Stimulated activated CD8-positive, alpha-beta memory T cell treated with anti-CD3 and anti-CD28 coated beads, Interleukin-15, amount 100 ng/mL, for 1 hour (primary cell): ENCODE results near the gene TCF7L2.

Experiments used
- DNase-seq: peaks from one replicate; pipeline ENCODE4 v3.0.0-alpha.2; 2020; ENCODE audit warnings: low read depth

TCF7L2 gene

DNA sequence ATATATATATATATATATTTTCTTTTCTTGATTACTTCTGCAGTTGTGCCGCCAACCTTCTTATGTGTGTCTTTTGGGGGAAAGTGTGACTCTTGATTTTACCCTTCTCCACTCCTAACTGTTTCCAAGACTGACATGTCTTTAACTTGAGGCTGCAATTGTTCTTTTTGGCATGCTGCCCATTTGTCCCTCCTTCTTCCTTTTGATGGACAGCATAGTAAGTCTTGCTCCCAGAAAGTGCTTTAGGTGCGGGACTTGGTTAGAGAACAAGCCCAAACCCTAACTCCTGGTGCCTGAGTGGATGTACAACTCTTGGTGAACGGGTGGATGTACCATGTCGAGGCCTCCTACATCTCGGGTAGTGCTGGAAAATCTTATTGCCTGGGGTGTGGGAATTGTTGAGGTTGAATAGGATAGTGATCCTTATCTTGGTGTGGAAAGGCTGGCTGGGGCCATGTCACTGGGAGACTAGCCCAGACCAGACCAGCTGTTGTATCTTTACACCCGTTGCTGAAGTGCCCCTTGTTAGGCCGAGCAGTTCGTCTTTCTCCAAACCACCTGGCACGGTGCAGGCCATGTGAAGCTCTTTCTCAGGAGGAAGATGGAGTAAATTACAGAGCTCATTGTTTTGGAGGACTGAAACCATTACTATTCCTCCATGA lies 16.3 kb downstream of the TCF7L2 start:
- DNase-seq: no peak

DNA sequence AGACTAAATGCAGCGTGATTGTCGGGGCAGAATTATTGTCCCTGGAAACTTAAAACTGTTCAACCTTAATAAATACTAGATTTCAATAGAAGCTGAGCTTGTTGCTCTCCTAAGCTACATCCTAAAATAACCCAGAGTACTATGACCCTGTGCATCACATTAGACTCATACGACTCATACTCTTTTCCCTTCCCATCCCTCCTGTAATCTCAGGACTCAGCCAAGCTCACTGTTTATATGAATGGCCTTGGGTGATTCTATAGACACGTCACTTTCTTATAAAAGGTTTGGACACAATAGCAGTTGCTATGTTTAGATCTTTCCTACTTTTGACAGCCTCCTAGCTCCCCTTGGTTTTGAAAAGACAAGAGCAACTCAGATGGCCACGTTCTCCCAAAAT lies 17.2 kb downstream of the TCF7L2 start:
- no peak for DNase-seq

DNA sequence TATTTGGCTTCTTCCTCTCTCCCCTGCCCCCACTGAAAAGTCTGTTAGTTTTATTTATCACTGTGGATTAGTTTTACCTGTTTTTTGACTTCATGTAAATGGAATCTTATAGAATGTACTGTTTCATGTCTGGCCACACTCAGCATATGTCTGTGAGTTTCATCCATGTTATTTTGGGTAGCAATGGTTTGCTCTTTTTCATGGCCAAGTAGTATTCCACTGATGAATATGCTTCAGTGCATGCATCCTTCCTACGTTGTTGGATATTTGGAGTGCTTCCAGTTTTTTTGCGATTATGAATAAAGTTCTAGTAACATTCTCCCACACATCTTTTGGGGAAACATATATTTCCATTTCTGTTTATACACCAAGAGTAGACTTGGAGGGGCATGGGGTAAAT lies 19.1 kb downstream of the TCF7L2 start:
- no peak for DNase-seq

DNA sequence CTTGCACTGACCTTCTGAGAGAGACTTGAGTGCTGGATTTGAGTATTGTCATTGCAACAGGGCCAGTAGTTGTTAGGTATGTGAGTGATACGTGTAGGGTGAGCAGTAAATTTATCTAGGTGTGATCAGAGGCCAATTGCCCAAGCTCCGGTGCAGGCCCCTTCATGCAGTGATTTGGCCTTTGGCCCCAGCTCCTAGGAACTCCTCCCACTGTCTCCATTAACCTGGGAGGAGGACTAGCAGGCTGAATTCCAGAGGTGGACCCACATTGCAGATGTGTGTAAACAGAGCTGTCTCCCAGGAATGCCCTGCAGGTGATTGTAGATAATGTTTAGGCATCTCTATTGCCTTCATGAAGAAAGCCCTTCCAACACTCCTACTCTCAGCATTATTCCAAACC lies 19.5 kb downstream of the TCF7L2 start:
- no peak for DNase-seq

DNA sequence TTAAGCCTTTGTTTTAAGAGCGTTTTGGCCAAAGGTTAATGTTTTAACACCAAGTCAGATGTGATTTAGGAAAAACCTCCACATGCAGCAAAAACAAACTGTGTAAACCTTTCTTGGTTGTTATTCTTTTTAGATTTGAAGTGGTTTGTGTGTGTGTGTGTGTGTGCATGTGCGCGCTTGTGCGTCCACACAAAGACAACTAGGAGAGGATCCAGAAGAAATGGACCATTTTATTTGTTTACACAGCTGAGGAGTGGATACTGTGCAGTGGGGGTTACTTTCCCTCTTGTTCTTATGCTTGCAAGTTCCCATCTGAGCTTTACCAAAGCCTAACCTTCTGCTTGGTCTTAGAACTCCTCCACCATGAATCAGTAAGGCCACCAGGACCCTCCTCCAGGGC lies 20.0 kb downstream of the TCF7L2 start:
- no peak for DNase-seq

DNA sequence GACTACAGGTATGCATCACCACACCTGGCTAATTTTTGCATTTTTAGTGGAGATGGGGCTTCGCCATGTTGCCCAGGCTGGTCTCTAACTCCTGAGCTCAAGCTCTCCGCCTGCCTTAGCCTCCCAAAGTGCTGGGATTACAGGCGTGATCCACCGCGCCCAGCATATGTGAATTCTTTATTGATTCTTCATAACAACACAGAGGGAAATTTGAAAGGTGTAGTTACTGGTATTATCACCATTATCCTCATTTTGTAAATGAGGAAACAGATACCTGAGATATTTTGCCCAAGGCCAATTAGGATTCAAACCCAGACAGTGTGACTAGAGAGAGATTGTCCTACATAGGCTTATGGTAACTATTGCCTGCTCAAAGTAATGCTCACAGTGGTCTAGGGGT lies 22.6 kb downstream of the TCF7L2 start:
- no peak for DNase-seq

DNA sequence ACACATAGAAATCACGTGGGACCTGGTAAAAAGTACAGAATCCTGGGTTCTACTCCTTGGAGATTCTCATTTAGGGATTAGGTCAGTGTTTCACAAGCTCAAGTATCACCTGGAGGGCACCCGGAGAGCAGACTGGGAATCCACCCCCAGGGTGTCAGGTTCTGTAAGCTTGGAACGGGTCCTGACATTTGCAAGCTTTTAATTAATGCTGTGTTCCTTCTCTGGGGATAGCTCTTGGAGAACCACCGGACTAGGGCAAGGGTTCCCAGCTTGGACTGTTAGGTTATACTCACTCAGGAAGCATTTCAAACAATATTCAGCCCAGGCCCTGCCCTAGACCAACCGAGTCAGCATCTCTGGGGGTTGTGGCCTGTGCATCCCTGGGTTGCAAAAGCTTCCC lies 23.0 kb downstream of the TCF7L2 start:
- DNase-seq: no peak

DNA sequence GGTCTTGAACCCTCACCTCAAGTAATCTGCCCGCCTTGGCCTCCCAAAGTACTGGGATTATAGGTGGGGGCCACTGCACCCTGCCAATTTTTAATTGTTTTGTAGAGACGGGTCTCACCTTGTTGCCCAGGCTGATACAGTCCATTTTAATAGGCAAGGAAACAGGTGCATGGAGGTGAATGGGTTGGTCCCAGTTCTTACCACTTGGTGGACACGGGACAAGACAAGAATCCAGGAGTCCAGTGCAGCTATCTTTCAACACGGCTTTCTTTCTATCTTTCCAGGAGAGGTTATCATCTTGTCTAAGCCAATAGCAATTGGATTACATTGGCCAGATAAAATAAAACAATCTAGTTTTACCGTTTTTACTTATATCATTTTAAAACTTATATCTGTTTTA lies 23.8 kb downstream of the TCF7L2 start:
- DNase-seq: no peak

DNA sequence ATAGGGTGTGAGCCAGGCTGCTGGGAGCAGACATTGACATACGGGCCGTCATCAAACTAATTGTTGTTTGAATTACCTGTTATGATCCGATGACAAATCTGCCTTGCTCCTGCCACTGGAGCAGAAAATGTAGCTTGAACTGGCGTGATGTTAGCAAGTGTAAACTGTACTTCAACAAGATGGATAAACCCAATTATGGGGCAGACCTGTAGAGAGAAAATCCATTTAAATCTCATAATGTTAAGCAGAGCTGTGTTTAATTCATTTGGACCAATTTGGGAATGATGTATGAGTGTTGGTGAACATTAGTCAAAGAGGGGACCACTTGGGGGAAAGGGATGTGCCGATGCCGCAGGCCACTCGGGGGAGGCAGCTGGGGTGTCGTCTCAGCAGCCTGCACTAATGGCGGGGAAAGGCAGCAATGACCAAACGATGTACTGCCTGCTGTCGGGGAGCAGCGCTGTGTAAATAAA lies 27.4 kb downstream of the TCF7L2 start:
- DNase-seq: no peak

DNA sequence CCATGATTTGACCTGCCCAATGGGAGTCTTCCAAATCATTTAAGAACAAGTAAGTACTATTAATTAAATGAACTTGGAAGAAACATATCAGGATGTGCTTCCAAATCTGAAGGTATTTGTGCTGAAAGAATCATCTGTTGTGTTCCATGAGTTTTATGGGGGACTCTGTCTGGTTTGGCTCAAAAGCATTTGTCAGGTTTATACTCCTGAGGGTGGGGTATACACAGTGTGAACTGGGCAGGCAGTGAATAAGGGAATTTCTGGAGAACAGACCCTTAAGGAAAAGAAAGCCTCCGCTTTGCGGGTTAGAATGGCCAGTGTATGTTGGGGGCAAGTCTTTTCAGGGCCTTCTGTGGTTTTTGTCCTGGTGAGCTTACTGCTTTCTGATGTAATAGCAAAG lies 29.9 kb downstream of the TCF7L2 start:
- no peak for DNase-seq

DNA sequence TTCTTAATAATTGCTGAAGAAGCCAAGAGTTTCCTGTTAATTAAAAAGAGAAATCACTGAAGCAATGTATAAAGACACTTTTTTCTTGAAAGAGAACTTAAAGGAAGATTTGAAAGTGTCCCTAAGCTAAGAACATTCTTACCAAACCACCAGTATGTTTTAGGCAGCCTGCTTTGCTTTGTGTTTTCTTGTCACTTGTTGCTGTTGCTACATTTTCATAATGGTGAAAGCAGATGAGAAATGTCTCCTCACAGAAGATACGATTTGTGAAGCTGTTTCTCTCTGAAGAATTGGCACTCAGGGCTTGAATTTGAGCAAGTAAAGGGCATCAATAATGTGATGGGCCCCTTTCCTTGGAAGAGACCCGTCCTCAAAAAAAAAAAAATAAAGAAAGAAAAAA lies 30.9 kb downstream of the TCF7L2 start:
- no peak for DNase-seq

DNA sequence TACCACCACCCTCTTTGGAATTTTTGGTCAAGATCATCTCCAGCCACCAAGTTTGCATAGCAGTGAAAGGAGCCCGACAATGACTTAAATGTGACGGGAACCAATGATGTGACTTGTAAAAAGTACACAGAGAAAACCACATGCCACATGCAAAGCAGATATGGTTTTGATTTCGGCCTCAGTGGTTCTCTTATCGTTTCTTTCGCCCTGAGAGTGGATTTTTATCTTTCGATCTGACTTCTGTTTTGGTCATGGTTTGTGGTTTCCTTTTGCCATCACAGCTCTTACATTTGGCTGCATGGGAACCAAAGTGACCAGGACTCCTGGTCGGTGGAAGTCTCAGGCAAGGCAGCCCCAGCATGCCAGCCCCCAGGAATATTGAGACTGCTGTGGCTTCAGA lies 31.5 kb downstream of the TCF7L2 start:
- DNase-seq: no peak

DNA sequence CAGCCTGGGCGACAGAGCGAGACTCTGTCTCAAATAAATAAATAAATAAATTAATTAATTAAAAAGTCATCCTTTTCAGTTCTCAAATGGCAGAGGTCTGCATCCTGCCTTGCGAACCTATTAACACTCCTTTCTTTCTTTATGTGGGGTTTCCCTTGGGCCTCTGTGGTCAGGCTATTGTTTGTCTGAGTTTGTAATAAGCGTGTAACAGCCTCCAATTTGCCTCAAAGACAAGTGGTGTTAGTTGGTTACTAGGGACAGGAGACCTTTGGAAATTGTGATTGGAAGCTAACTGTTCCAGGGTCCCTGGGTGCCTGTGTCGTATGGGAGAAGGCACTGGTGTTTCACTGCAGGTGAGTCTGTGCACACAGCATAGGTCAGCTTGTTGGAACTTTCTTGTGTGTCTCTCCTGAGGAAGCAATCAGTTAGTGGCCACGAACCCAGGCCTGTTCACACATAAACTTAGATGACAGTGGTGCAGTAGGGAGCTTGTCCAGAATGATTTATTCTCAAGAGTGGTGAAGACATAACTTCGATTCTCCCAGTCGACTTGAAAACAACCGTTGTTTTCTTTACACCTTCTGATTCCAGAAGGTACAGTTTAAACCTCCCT lies 33.5 kb downstream of the TCF7L2 start:
- no peak for DNase-seq

DNA sequence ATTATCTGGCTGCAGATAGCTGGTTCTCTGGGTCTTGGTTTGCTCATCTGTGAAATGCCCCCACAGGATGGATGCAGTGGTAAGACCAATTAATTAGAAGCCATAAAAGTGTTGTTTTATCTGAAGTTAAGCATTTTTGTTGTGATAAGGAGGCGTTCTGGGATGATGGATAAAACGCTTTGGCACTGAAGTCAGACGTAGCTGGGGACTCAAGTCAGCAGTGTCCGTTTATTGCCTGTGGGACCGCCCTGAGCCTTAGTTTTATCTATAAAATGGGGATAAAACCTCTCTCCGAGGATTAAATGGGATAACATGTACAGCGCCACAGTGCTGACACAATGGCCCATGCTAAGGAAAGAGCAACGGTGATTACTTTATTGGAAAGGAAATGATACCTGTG lies 34.7 kb downstream of the TCF7L2 start:
- no peak for DNase-seq

DNA sequence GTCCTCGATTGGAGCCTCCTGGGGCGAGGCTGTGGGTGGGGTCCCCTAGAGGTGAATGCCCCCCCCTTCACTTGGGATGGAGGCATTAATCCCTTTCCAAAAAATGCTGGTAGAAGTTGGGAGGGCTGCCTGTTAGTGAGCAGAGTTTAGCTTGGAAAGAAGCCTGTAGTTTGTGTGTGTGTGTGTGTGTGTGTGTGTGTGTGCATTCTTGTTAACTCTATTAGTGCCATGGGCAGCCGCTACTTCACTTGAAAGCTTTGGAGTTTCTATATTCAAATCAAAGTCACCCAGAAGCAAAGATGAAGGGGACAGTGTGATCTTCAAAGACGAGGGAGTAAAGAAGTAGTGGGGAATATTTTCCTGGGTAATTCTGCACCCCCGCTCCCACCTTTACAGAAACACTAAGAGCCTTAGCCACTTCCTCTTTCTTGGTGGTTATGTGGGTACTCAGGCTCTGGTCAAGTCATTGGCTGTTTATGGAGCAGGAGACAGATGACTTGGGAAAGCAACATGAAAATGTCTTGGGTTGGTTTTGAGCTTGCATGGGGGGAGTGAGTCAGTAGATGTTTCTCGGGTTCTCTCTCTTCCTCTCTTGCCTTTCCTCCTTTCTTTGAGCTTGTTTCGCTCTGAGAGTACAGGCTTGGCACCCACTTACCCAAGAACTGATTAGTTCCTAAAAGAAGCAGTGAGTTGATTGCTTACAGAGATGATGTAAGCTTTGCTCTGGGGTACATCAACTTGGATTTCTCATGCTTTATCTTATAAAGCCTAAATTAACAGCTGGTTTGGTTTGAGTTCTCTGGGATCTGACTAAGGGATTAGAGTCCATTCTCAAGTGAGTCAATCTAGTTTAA lies 35.9 kb downstream of the TCF7L2 start:
- DNase-seq: no peak

DNA sequence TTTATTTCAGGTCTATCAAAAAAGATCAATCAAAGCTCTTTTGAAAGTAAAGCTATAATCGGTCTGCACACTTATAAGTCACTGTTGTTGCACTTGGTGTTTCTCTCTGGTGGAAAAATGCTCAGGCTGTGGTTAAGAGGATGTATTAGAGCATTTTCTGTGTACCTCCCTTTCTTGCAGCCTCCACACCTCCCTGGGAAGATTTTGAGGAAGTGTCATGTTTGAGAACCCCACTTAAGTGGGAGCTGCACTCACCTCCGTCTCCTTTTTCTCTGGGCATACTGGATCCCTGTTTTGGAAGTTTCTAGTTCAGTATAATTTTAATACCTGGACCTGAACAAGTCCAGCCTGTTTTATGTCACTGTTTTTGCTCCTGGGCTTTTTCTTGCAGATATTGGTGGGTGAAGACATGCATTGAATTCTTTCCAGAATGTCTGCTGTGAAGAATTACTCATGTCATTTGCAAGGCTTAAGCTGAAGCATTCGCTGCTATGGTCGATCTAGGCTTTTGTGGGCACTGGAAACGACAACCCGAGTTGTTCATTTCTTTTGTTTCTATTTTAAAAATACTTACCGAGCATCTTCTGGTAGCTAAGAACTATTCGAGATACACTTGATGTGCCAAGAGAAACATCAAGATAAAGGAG lies 36.6 kb downstream of the TCF7L2 start:
- DNase-seq: no peak

DNA sequence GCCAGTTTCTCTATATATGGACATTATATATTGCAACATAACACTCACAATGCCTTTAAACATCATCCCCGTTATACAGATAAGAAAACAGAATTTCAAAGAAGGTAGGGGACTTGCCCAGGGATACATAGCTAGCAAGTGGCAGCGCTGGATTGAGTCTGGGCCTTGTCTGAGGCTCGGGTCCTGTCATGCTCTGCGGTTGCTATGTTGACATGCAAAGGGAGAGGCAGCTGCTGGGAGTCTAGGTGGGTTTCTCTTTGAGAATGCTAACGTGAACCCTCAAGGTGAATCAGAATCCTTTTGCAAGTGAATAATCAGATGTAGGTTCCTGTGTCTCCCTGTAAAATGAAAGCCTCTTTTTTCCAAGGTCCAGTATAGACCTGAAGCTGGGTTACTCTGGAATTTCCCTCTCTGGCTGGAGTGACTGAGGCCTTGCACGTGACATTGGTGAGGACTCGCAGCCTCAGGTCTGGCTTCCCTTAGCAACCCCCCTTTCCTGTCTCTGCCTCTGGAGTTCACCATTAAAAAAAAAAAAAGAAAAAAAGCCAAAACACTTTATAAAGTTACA lies 38.9 kb downstream of the TCF7L2 start:
- no peak for DNase-seq

DNA sequence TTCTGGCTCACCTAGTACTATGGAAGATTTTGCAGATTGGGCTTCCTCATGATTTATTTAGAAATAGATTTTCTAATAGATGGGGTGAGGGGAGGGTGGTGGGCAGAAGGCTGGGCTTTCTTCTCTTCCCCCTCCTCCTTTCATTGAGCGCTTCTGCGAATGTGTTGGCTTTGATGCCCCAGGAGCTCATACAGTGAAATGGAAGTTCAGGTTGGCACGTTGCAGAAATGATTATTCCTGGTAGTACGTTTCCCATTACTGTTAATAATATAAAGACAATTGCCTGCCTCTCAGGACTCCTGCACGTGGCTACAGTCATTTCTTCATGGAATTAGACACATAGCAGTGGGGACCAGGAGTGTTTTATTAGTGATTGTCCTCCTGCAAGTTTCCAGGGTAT lies 39.8 kb downstream of the TCF7L2 start:
- no peak for DNase-seq

DNA sequence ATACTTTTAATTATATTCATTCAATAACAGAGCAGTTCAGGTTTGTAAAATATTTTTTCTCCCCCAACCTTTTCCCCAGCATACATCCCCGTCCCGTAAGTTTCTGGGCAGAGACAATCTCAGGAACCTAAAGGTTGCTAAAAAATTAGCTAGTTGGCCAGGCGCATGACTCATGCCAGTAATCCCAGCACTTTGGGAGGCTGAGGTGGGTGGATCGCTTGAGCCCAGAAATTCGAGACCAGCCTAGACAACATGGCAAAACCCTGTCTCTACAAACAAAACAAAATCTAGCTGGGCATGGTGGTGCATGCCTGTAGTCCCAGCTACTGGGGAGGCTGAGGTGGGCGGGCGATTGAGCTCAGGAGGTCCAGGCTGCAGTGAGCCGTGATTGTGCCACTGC lies 40.2 kb downstream of the TCF7L2 start:
- DNase-seq: no peak

DNA sequence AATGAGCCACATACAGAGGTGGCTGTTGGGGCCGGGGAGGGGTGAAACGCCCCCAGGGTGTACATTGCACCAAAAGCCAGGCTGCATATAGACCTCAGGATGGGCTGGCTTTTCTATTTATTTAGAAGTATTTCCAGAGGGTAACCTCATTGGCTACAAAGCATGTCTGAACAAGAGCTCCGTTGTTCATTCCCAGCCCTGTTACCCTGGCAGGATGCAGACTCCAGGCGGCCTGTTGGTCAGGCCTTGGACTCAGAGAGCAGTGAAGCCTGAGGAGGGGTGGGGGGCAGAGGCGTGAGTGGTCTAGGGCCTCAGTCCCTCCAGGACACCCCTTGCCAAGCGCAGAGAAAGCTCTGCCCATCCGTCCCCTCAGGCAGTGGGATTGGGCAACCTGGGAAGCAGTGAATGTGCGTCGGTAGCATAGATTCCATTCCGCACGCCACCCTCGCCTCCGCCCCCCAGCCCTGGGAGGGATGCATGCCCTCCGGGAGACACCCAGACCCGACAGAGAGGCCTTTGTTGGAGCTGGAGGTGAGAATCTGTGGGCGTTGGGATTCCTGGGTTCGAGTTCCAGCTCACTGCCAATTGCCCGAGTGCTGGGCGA lies 41.9 kb downstream of the TCF7L2 start:
- no peak for DNase-seq

DNA sequence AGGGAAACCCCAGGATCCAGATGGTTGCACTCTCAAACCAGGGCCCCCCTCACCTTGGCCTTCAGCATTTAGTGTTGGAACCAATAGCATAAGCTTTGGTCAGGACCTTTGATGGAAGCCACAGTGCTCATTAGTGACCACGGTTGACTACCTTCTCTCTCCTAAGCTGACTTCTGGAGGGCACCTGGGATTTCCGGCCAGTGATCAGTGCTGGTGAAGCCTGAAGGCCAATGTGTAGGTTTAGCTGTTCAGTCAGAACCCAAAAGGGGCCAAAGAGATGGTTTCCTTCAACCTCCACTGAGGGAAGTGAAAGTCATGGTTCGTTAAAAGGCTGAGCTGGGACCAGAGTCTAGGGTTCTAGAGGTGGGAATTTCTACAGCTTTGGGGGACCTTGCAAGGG lies 46.4 kb downstream of the TCF7L2 start:
- DNase-seq: no peak

DNA sequence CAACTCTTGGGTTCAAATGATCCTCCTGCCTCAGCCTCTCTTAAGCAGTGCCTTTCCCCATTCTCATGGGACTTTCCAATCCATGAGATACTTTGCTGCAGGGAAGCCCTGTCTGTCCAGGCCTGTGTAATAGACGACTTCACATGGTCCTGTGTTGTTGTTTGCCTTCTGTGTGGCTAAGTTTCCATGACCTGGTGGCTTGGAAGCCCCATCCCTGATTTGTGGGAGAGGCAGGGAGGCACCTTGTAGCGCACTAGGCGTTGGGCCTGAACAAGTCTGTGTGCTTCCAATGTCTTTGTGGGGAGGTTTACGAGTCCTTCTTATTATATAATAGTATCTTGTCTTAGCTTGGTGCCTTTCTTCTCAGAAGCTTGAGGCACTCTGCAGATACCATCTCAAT lies 49.1 kb downstream of the TCF7L2 start:
- no peak for DNase-seq
